Stimulated activated CD4-positive, alpha-beta T cell treated with anti-CD3 and anti-CD28 coated beads, Interleukin-2, amount 100 ng/mL, for 48 hours (primary cell): Measurements from ENCODE around the gene FOSB.
A peak's percentile ranks its signal among the peaks of the same experiment; 100 is the strongest.

Source experiments
- DNase-seq, 2 donors: peaks; one replicate each; pipeline ENCODE4 v3.0.0-alpha.2; 2020

The FOSB gene

GRCh38 chr19:45469132-45469944 lies 1.5 kb downstream of the FOSB start:
- peak; percentile 88 to 90 for DNase-seq

GRCh38 chr19:45469945-45470761 lies 2.4 kb downstream of the FOSB start:
- DNase-seq, result no peak

- no peak for DNase-seq
Observed at GRCh38 chr19:45470762-45471081, 2.9 kb downstream of the FOSB start.

GRCh38 chr19:45471111-45471930 lies 3.5 kb downstream of the FOSB start:
- no peak for DNase-seq

GRCh38 chr19:45471931-45472562 lies 4.3 kb downstream of the FOSB start:
- no peak for DNase-seq

GRCh38 chr19:45472563-45473366 lies 5.0 kb downstream of the FOSB start:
- DNase-seq, result no peak

- DNase-seq, result no peak
Observed at GRCh38 chr19:45473367-45473681, 5.5 kb downstream of the FOSB start.

- no peak for DNase-seq
Observed at GRCh38 chr19:45473682-45474605, 6.1 kb downstream of the FOSB start.

- DNase-seq, result no peak
Observed at GRCh38 chr19:45474606-45475521, 7.1 kb downstream of the FOSB start.

GRCh38 chr19:45475537-45476291 lies 7.9 kb downstream of the FOSB start:
- no peak for DNase-seq

- DNase-seq, result no peak
Observed at GRCh38 chr19:45476304-45476703, 8.5 kb downstream of the FOSB start.

- no peak for DNase-seq
Observed at GRCh38 chr19:45477186-45477585, 9.4 kb downstream of the FOSB start.

GRCh38 chr19:45477713-45478453 lies 10.1 kb downstream of the FOSB start:
- peak in 1 of 2 donors; percentile 41 for DNase-seq

- peak; percentile 90 to 92 for DNase-seq
Observed at GRCh38 chr19:45478454-45479238, 10.8 kb downstream of the FOSB start.

GRCh38 chr19:45483033-45483432 lies 15.2 kb downstream of the FOSB start:
- DNase-seq, result no peak

- no peak for DNase-seq
Observed at GRCh38 chr19:45484273-45484945, 16.6 kb downstream of the FOSB start.
